IPS-18c (cell line): ENCODE data around the gene SETX.

Experiments
- H3K4me3 ChIP-seq: 2 replicates; pipeline ENCODE4 v1.7.0; 2013; ENCODE audit warnings: low read depth, mild to moderate bottlenecking, low read length, moderate library complexity; ENCODE audit not compliant: insufficient read depth
- H3K9me3 ChIP-seq: one replicate; pipeline ENCODE4 v1.6.1; 2013; ENCODE audit warnings: mild to moderate bottlenecking, low read length, moderate library complexity; ENCODE audit not compliant: control insufficient read depth, insufficient read depth

The SETX gene

GRCh38 chr9:132236662-132237311 is 118.0 kb downstream of the SETX start:
- H3K4me3 ChIP-seq, result no peak overlapping the region
- H3K9me3 ChIP-seq, result no peaks in the 10 kb centered on the region

DNA sequence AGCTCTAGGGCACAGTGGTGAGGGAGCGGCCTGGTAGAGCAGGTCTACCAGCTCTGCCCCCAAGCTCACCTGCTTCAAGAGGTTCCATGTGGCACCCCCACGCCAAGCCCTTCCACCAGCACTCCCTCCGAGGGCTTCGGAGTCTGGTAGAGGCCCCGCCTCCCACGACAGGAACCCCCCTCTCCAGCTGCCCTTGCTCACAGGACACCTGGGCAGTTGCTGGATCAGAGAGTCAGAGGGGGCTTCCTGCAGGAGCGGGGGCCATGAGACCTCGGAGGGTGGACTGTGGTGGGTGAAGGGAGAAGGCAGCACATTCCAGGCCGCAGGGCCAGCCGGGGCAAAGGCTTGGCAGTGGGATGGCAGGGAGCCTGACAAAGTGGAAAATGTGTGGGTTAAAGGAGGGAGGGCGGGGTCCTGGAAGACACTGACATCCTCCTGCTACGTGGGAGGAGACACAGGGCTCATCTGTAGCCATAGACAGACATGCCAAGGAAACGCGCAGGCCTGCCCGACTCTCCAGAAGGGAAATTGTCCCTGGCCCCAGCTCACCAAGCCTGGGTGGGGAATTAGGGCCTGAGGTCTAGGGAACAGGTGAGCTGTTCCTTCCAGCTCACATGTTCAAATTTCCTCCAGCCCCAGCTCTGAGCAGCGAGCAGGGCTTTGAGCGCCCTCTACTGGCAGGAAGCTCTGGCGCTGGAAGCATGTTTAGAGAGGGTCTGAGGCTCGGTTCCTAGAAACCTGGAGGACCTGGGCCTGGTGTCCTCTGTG is 118.7 kb downstream of the SETX start:
- H3K9me3 ChIP-seq, result no peaks in the 10 kb centered on the region
- no peak overlapping the region for H3K4me3 ChIP-seq

GRCh38 chr9:132235125-132235524 is 119.7 kb downstream of the SETX start:
- Histone ChIP-seq H3K9me3 (no peaks in the 10 kb centered on the region), H3K4me3 (no peak overlapping the region)

GRCh38 chr9:132234535-132234934 is 120.3 kb downstream of the SETX start:
- Histone ChIP-seq H3K9me3 (no peaks in the 10 kb centered on the region), H3K4me3 (no peak overlapping the region)

GRCh38 chr9:132233138-132233537 is 121.6 kb downstream of the SETX start:
- Histone ChIP-seq H3K4me3 (no peak overlapping the region), H3K9me3 (no peaks in the 10 kb centered on the region)

DNA sequence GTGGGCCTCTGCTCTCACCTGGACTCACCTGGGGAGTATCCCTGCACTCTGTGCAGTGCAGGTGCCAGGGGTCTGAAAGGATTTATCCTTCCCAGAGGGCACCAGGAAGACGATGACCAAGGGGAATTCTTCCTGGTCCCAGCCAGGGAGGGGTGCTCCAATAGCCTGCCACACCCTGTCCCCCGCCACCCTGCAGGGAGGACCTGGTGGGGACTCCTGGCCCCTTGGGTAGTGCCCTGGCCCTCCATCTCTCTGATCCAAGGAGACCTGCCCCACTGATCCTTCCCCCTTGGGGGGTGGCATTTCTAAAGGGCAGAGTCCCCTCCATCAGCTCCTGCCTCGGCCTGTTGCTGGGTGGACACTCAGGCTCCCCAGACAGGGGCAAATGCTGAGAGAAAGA is 122.3 kb downstream of the SETX start:
- no peak overlapping the region for H3K4me3 ChIP-seq
- no peaks in the 10 kb centered on the region for H3K9me3 ChIP-seq

GRCh38 chr9:132231019-132231701 is 123.6 kb downstream of the SETX start:
- no peaks in the 10 kb centered on the region for H3K9me3 ChIP-seq
- no peak overlapping the region for H3K4me3 ChIP-seq

DNA sequence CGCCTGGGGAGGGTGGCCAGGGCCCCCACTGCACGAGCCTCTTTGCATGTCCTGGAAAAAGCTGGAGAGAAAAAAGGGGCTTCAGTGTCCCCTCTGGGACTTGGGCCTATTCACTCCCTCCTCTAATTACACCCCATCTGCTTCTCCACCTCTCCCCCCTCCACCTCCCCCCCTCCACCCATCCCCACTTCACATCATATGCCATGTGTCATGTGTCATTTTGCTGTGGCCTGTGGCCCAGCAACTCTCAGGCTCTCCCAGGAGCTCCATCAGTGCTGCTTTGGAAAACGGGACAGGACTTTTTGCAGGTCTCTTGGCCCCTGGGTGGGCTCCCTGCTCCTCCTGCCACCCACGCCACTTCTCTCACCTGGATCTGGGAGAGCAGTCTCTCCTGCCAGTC is 124.2 kb downstream of the SETX start:
- no peak overlapping the region for H3K4me3 ChIP-seq
- H3K9me3 ChIP-seq, result no peaks in the 10 kb centered on the region

DNA sequence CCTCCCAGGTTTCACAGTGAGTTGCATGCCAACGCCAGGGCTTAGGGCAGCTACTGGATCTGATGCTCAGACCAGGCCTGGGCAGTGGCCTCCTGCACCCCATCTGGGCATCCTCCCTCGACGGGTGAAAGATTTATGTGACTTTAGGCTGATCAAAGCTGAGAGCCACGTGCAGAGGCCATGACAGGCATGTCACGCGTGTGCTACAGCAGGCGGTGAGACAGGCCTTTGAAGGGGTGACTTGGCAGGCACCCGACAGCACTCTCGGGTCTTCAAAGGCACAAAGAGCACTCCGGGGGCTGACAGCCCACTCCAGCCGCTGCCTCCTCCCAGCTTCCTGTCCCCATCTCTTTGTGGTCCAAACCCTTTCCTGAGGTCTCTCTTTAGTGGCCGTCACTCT is 126.7 kb downstream of the SETX start:
- no peaks in the 10 kb centered on the region for H3K9me3 ChIP-seq
- no peak overlapping the region for H3K4me3 ChIP-seq

GRCh38 chr9:132226571-132227430 is 128.0 kb downstream of the SETX start:
- H3K4me3 ChIP-seq, result no peak overlapping the region
- no peaks in the 10 kb centered on the region for H3K9me3 ChIP-seq

GRCh38 chr9:132224645-132225044 is 130.1 kb downstream of the SETX start:
- Histone ChIP-seq H3K4me3 (no peak overlapping the region), H3K9me3 (no peaks in the 10 kb centered on the region)

DNA sequence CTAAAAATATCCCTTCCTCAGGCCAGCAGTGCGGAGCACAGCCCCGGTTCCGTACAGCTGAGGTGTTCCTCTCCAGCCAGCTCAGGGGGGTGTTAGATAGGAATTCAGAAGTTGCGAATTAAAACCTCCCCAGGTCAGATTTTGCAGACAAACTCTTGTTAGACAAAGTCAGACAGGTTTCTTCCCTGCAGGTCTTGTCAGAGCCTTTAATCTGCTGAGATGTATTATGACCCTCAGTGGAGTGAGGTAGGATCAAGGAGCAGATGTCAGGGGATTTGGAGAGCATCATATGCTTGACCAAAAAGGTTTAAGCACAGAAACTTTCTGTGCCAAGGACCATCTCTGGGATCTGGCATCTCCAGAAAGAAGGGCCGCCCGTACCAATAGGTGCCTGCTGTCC is 132.8 kb downstream of the SETX start:
- H3K9me3 ChIP-seq, result no peaks in the 10 kb centered on the region
- no peak overlapping the region for H3K4me3 ChIP-seq

- Histone ChIP-seq H3K9me3 (no peaks in the 10 kb centered on the region), H3K4me3 (no peak overlapping the region)
Measured at GRCh38 chr9:132218208-132218607, 136.6 kb downstream of the SETX start.

GRCh38 chr9:132216861-132217619 is 137.7 kb downstream of the SETX start:
- no peak overlapping the region for H3K4me3 ChIP-seq
- no peaks in the 10 kb centered on the region for H3K9me3 ChIP-seq

DNA sequence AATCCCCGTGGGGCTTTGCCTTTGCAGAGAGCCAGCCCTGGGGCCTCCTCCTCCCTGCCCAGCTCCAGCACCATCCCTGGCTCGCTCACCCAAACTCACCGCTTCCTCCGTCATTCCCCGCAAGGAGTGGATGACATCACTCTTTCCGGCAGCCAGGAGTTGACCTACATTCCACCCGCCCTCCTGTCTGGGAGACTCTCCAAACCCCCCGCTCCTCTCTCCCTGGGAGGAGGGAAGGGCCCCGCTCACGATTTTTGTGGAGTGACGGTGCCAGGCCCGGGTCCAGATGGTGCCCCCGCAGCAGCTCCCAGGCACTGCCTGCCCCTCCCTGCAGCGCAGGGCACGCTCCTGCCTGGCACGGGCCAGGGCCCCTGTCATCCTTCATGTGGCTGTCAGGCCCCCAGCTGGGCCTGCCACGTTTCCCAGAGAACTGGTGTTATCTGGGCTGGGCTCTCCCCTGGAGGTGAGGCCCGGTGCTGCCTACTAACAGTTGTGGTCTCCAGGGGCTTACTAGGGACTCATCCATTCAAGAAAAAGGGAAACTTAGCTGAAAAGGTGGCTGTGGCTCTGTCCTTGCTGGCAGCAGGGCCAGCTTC is 140.7 kb downstream of the SETX start:
- no peak overlapping the region for H3K4me3 ChIP-seq
- H3K9me3 ChIP-seq, result no peaks in the 10 kb centered on the region

DNA sequence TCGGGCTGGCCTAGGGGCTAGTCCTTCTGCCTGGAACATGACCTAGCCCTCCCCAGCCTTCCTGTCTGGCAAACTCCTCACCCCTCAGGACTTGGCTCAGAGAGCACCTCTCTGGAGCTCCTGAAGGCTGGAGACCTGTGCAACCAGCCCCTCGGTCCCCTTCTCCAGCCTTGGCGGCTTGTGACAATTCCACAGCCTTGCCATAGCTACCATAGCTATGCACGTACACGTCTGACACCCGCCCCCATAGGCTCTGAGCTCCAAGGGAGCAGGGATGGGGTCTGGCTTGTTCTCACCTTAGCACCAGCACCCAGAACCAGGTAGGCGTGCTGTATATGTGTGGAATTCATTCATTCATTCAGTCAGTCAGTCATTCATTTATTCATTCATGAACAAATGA is 143.2 kb downstream of the SETX start:
- H3K9me3 ChIP-seq, result no peaks in the 10 kb centered on the region
- no peak overlapping the region for H3K4me3 ChIP-seq
